HEK293T (cell line): ENCODE results near the gene PAK4.

ENCODE experiments used
- BHLHE40 ChIP-seq: fragments of 450-650 bp; IDR thresholded peaks from 2 replicates; pipeline ENCODE4 v1.6.1; 2016; ENCODE audit warnings: mild to moderate bottlenecking, moderate library complexity, borderline replicate concordance
- CTBP1 ChIP-seq: fragments of 450-650 bp; IDR thresholded peaks from 2 replicates; pipeline ENCODE4 v1.6.1; 2016; ENCODE audit warnings: borderline replicate concordance
- ELF4 ChIP-seq: fragments of 450-650 bp; IDR thresholded peaks from 2 replicates; pipeline ENCODE4 v1.6.1; 2017; ENCODE audit warnings: antibody characterized with exemption
- HDGF ChIP-seq: fragments of 450-650 bp; IDR thresholded peaks from 2 replicates; pipeline ENCODE4 v1.6.1; 2017; ENCODE audit warnings: antibody characterized with exemption, borderline replicate concordance
- NFRKB ChIP-seq: fragments of 450-650 bp; IDR thresholded peaks from 2 replicates; pipeline ENCODE4 v1.6.1; 2016; ENCODE audit warnings: mild to moderate bottlenecking, moderate library complexity
- PKNOX1 ChIP-seq: fragments of 450-650 bp; IDR thresholded peaks from 2 replicates; pipeline ENCODE4 v1.6.1; 2016
- SP1 ChIP-seq: fragments of 450-650 bp; IDR thresholded peaks from 2 replicates; pipeline ENCODE4 v1.6.1; 2017
- SUZ12 ChIP-seq: fragments of 450-650 bp; IDR thresholded peaks from 2 replicates; pipeline ENCODE4 v1.6.1; 2016; ENCODE audit warnings: mild to moderate bottlenecking
- TARDBP ChIP-seq: fragments of 450-650 bp; IDR thresholded peaks from 2 replicates; pipeline ENCODE4 v1.6.1; 2016

GRCh38 chr19:39165857-39166256 lies 40.3 kb downstream of the PAK4 start:
- no peak for TF ChIP-seq HDGF
- TF ChIP-seq TARDBP = no peak
- TF ChIP-seq SUZ12 = no peak
- TF ChIP-seq CTBP1 = no peak
- no peak for TF ChIP-seq SP1
- no peak for TF ChIP-seq NFRKB
- no peak for TF ChIP-seq PKNOX1
- no peak for TF ChIP-seq BHLHE40
- no peak for TF ChIP-seq ELF4
